ENCODE data around the gene CNMD. TPM values are rescaled to one million over a fixed set of nuclear protein-coding genes. Genes with fewer than 3 reads are reported as not detected.
"Not testable (repeated sequence)": the region's sequence is repeated elsewhere in the genome, so short reads cannot be mapped to it uniquely, and the experiment has no call there.

The CNMD gene
- total RNA-seq, 1 experiment from 2014 or later: not detected

DNA sequence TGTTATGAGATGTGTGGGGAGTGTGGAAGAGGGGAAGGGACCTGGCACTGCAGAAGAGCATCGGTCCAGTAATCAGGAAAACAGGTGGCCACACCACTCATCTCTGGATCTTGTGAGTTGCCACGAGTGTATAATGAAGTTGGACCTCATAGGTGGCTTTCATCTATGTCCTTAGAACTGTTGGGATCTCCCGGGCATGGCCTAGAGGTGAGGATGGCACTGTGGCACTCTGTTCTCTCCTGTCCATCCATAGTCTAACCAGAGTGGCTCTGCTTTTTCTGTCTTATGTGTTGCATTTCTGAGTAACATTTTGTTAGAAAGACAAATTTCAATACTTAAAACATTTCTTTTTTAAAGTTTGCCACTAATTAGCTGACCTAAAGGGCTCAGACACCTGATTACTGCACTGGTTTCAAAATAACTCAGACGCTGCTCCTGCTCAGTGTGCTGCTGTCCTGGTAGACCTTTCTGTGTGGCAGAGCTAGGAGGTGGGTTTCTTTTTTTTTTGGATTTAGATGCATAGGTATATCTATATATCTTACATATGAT lies 5.5 kb downstream of the CNMD start:
- H3K36me3 Mint-ChIP-seq (ENCODE audit: insufficient read depth, unreplicated experiment): no peaks in the 10 kb centered on the region
- no peak overlapping the region for H3K4me3 Mint-ChIP-seq (ENCODE audit: unreplicated experiment)
- POLR2A ChIA-PET: no interaction called here
- DNase-seq (ENCODE audit: unreplicated experiment): no peak
- TF ChIP-seq, protein P1, sequence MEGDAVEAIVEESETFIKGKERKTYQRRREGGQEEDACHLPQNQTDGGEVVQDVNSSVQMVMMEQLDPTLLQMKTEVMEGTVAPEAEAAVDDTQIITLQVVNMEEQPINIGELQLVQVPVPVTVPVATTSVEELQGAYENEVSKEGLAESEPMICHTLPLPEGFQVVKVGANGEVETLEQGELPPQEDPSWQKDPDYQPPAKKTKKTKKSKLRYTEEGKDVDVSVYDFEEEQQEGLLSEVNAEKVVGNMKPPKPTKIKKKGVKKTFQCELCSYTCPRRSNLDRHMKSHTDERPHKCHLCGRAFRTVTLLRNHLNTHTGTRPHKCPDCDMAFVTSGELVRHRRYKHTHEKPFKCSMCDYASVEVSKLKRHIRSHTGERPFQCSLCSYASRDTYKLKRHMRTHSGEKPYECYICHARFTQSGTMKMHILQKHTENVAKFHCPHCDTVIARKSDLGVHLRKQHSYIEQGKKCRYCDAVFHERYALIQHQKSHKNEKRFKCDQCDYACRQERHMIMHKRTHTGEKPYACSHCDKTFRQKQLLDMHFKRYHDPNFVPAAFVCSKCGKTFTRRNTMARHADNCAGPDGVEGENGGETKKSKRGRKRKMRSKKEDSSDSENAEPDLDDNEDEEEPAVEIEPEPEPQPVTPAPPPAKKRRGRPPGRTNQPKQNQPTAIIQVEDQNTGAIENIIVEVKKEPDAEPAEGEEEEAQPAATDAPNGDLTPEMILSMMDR (IDR thresholded peaks at IDR 0.05; ENCODE audit: unreplicated experiment): no peak
- no peaks in the 10 kb centered on the region for H3K9me3 Mint-ChIP-seq (ENCODE audit: unreplicated experiment)
- CTCF ChIA-PET: interaction anchor here (0.6 to 1.9 kb wide), 3 partner anchors 9 to 1469 kb away, joined by 4 to 6 read pairs (median 4); no protein-coding TSS in a partner anchor
- no peak overlapping the region for H3K27ac Mint-ChIP-seq (ENCODE audit: low read depth, unreplicated experiment)
- intact Hi-C loops (cut with micrococcal nuclease): no loop called here
- no peaks in the 10 kb centered on the region for H3K4me1 Mint-ChIP-seq (ENCODE audit: insufficient read depth, unreplicated experiment)
- peaks cover 11% of the 10 kb centered on the region for H3K27me3 Mint-ChIP-seq (ENCODE audit: insufficient read depth, unreplicated experiment)
- BruUV-seq (replicated peaks): no TSS peak

DNA sequence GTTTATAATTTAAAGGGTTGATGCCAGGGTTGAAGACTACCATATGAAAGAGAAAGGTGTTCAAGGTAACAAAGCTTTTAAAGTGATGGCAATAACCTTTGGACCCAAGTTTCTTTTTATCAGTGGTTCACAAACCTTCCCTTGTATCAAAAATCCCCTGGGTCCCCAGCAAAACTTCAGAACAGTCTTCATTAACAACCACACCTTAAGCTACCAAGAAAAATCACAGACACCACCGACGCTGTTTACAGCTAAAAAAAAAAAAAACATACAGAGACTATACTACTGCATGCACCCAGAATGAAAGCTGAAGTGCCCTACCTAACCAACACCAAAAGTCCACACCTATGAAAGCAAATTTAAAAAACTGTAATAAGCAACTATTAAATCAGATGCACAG lies 13.4 kb downstream of the CNMD start:
- H3K36me3 Mint-ChIP-seq (ENCODE audit: insufficient read depth, unreplicated experiment): no peaks in the 10 kb centered on the region
- H3K4me3 Mint-ChIP-seq (ENCODE audit: unreplicated experiment): no peak overlapping the region
- H3K27me3 Mint-ChIP-seq (ENCODE audit: insufficient read depth, unreplicated experiment): no peaks in the 10 kb centered on the region
- no peaks in the 10 kb centered on the region for H3K4me1 Mint-ChIP-seq (ENCODE audit: insufficient read depth, unreplicated experiment)
- ChIA-PET CTCF (interaction anchor here (0.5 to 1.2 kb wide), 6 partner anchors 14 to 131 kb away, joined by 3 to 6 read pairs (median 3); partner anchors contain the start of gene CNMD), POLR2A (interaction anchor here (1.0 kb wide), 1 partner anchor 75 kb away, joined by 3 read pairs; no protein-coding TSS in a partner anchor)
- no peak overlapping the region for H3K27ac Mint-ChIP-seq (ENCODE audit: low read depth, unreplicated experiment)
- DNase-seq (ENCODE audit: unreplicated experiment): no peak
- TF ChIP-seq, protein P1 (IDR thresholded peaks at IDR 0.05; ENCODE audit: unreplicated experiment): no peak
- BruUV-seq (replicated peaks): no TSS peak
- intact Hi-C loops (cut with micrococcal nuclease): no loop called here
- H3K9me3 Mint-ChIP-seq (ENCODE audit: unreplicated experiment): no peaks in the 10 kb centered on the region

- CTCF ChIA-PET: interaction anchor here (0.6 to 0.9 kb wide), 2 partner anchors 17 to 18 kb away, joined by 4 to 5 read pairs; no protein-coding TSS in a partner anchor
Observed at GRCh38 chr13:52725302-52725701, 14.3 kb downstream of the CNMD start.

DNA sequence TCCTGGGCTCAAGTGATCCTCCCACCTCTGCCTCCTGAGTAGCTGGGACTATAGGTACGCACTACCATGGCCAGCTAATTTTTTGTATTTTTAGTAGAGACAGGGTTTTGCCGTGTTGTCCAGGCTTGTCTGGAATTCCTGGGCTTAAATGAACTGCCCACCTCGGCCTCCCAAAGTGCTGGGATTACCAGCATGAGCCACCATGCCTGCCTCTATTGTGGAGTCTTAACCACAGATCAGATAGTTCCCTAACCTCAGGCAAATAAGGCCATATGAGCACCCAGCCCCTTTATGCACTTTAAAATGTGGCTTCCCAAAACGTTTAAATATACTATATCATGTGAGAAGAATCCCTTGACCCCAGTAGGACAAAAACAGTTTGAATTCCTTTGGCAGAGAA lies 16.4 kb downstream of the CNMD start:
- ChIA-PET CTCF (interaction anchor here (2.4 kb wide), 1 partner anchor 21 kb away, joined by 8 read pairs; no protein-coding TSS in a partner anchor), POLR2A (no interaction called here)
- no TSS peak for BruUV-seq (replicated peaks)
- DNase-seq (ENCODE audit: unreplicated experiment): no peak
- H3K36me3 Mint-ChIP-seq (ENCODE audit: insufficient read depth, unreplicated experiment): no peaks in the 10 kb centered on the region
- H3K27ac Mint-ChIP-seq (ENCODE audit: low read depth, unreplicated experiment): no peak overlapping the region
- no peaks in the 10 kb centered on the region for H3K4me1 Mint-ChIP-seq (ENCODE audit: insufficient read depth, unreplicated experiment)
- peaks cover 18% of the 10 kb centered on the region for H3K9me3 Mint-ChIP-seq (ENCODE audit: unreplicated experiment)
- H3K27me3 Mint-ChIP-seq (ENCODE audit: insufficient read depth, unreplicated experiment): peaks cover 23% of the 10 kb centered on the region
- intact Hi-C loops (cut with micrococcal nuclease): no loop called here
- no peak overlapping the region for H3K4me3 Mint-ChIP-seq (ENCODE audit: unreplicated experiment)
- TF ChIP-seq, protein P1 (IDR thresholded peaks at IDR 0.05; ENCODE audit: unreplicated experiment): no peak

More at GRCh38 chr13:52725302-52725701, 14.3 kb downstream of the CNMD start:
- H3K9me3 Mint-ChIP-seq (ENCODE audit: unreplicated experiment): no peaks in the 10 kb centered on the region
- H3K36me3 Mint-ChIP-seq (ENCODE audit: insufficient read depth, unreplicated experiment): no peaks in the 10 kb centered on the region
- H3K4me1 Mint-ChIP-seq (ENCODE audit: insufficient read depth, unreplicated experiment): no peaks in the 10 kb centered on the region
- H3K27me3 Mint-ChIP-seq (ENCODE audit: insufficient read depth, unreplicated experiment): peaks cover 1% of the 10 kb centered on the region
- H3K4me3 Mint-ChIP-seq (ENCODE audit: unreplicated experiment): no peak overlapping the region
- BruUV-seq (replicated peaks): no TSS peak
- TF ChIP-seq, protein P1 (IDR thresholded peaks at IDR 0.05; ENCODE audit: unreplicated experiment): no peak
- POLR2A ChIA-PET: interaction anchor here (1.0 kb wide), 1 partner anchor 53 kb away, joined by 3 read pairs; no protein-coding TSS in a partner anchor
- intact Hi-C loops (cut with micrococcal nuclease): no loop called here
- H3K27ac Mint-ChIP-seq (ENCODE audit: low read depth, unreplicated experiment): no peak overlapping the region
- DNase-seq (ENCODE audit: unreplicated experiment): no peak

- peaks cover 27% of the 10 kb centered on the region for H3K27me3 Mint-ChIP-seq (ENCODE audit: insufficient read depth, unreplicated experiment)
- H3K4me1 Mint-ChIP-seq (ENCODE audit: insufficient read depth, unreplicated experiment); BruUV-seq (replicated peaks); H3K4me3 Mint-ChIP-seq (ENCODE audit: unreplicated experiment); DNase-seq (ENCODE audit: unreplicated experiment); H3K36me3 Mint-ChIP-seq (ENCODE audit: insufficient read depth, unreplicated experiment); intact Hi-C loops (cut with micrococcal nuclease); H3K27ac Mint-ChIP-seq (ENCODE audit: low read depth, unreplicated experiment): not testable (repeated sequence)
- peaks cover 21% of the 10 kb centered on the region for H3K9me3 Mint-ChIP-seq (ENCODE audit: unreplicated experiment)
- POLR2A ChIA-PET: interaction anchor here (0.6 kb wide), 2 partner anchors 18 to 30 kb away, joined by 3 read pairs; no protein-coding TSS in a partner anchor
- CTCF ChIA-PET: interaction anchor here (0.7 to 2.4 kb wide), 5 partner anchors 14 to 246 kb away, joined by 3 to 8 read pairs (median 4); no protein-coding TSS in a partner anchor
Observed at GRCh38 chr13:52721356-52721755, 18.3 kb downstream of the CNMD start.

DNA sequence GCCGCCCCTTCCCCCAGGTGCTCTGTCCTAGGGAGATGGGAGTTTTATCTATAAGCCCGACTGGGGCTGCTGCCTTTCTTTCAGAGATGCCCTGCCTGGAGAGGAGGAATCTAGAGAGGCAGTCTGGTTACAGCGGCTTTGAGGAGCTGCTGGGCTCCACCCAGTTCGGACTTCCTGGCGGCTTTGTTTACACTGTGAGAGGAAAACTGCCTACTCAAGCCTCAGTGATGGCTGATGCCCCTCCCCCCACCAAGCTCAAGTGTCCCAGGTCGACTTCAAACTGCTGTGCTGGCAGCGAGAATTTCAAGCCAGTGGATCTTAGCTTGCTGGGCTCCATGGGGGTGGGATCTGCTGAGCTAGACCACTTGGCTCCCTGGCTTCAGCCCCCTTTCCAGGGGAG lies 18.7 kb downstream of the CNMD start:
- DNase-seq (ENCODE audit: unreplicated experiment); intact Hi-C loops (cut with micrococcal nuclease); BruUV-seq (replicated peaks); H3K36me3 Mint-ChIP-seq (ENCODE audit: insufficient read depth, unreplicated experiment); H3K4me3 Mint-ChIP-seq (ENCODE audit: unreplicated experiment); H3K27ac Mint-ChIP-seq (ENCODE audit: low read depth, unreplicated experiment); H3K4me1 Mint-ChIP-seq (ENCODE audit: insufficient read depth, unreplicated experiment); POLR2A ChIA-PET: not testable (repeated sequence)
- Mint-ChIP-seq H3K9me3 (ENCODE audit: unreplicated experiment) (peaks cover 21% of the 10 kb centered on the region), H3K27me3 (ENCODE audit: insufficient read depth, unreplicated experiment) (peaks cover 27% of the 10 kb centered on the region)
- CTCF ChIA-PET: interaction anchor here (0.7 to 2.4 kb wide), 3 partner anchors 14 to 52 kb away, joined by 3 to 8 read pairs (median 4); no protein-coding TSS in a partner anchor
